Tibial nerve (tissue), 4 donors: ENCODE results near the gene CACNA1A.

Experiments
- CTCF ChIP-seq, 5 experiments: fragments of 200-600 bp in 3 of 5; fragments of 450-650 bp in 2 of 5; sonication (generic) in 3 of 5; IDR thresholded peaks; one replicate each; pipeline ENCODE4 v1.5.1; 2016 to 2019; ENCODE audit warnings: antibody characterized with exemption in 5 of 5, mild to moderate bottlenecking in 3 of 5, moderate library complexity in 2 of 5
- EP300 ChIP-seq, 2 donors: sonication (generic); formaldehyde crosslinking; IDR thresholded peaks; one replicate each; pipeline ENCODE4 v1.6.1; 2017; ENCODE audit warnings: antibody characterized with exemption in 2 of 2, mild to moderate bottlenecking in 1 of 2

- TF ChIP-seq CTCF (IDR thresholded peaks at IDR 0.05) (no peak), EP300 (IDR thresholded peaks at IDR 0.05) (no peak)
These were observed 188.1 kb downstream of the CACNA1A start for GRCh38 chr19:13318190-13318589.
